Renal cortical epithelial cell (primary cell): ENCODE data around the gene ACACA. TPM values are rescaled to one million over a fixed set of nuclear protein-coding genes. Genes with fewer than 3 reads are reported as not detected.

Experiments
- DNase-seq: peaks from one replicate; pipeline ENCODE4 v3.0.0-alpha.2; 2011; ENCODE audit warnings: low read depth
- total RNA-seq: library from RNA; depleted of rRNA; stranded (reverse); fragments of >200 nt; gene quantifications from 2 replicates; pipeline ENCODE4 v1.2.3, GENCODE V29; 2014

ACACA gene
- total RNA-seq, 1 donor from 2014 or later, result 77.5 TPM

DNA sequence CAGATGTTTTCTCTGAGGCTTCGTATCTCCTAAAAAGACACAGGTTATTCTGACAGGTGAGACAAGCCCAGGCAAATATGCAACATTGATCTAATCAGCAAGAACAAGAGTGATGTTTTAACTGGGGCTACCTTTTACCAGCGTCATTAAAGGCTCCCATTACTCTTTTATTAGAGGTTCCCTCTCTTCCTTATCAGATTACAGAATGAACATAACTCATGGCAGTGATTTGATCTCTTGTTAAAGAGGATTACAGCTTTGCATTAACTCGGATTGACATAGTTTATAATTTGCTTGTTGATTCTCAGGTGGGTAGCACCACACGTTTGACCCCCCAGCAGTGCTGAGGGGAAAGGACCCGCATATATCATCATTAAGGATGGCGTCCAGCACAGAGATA, 367.4 kb downstream of the ACACA start:
- DNase-seq, result no peak

DNA sequence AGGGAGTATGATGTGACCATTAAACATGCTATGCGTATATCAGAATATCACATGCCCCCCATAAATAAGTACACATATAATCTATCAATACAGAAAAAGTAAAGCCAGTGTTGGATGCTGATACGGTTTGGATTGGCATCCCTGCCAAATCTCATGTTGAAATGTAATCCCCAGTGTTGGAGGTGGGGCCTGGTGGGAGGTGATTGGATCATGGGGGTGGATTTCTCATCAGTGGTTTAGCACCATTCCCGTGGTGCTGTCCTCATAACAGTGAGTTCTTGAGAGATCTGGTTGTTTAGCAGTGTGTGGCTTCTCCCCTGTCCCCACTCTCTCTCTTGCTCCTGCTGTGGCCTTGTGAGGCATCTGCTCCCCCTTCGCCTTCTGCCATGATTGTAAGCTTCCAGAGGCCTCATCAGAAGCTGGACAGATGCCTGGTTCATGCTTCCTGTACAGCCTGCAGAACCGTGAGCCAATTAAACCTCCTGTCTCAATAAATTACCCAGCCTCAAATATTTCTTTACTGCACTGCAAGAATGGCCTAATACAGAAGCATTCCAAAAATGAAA, 369.0 kb downstream of the ACACA start:
- DNase-seq, result no peak

Other genes with a start within 250 kb of the ACACA start
- gene C17orf78, start 30.9 kb downstream of the ACACA start, total RNA-seq, result not detected in 2 replicates
- gene TADA2A, start 50 bp upstream of the ACACA start, total RNA-seq, result 14.5 and 15.5 TPM in 2 replicates
- 36.5 and 103 TPM in 2 replicates for gene DUSP14, start 83.1 kb upstream of the ACACA start, total RNA-seq
- gene SYNRG, start 202.6 kb upstream of the ACACA start, total RNA-seq, result 8.5 and 44.3 TPM in 2 replicates
- 48.5 and 64.4 TPM in 2 replicates for gene DDX52, start 236.6 kb upstream of the ACACA start, total RNA-seq